HG02938 (cell line): ENCODE results near the gene RPS21.
A peak's percentile ranks its signal among the peaks of the same experiment; 100 is the strongest.

Experiments used
- ATAC-seq: cut with Tn5 transposase; IDR thresholded peaks from one replicate; pipeline ENCODE4 v1.9.1; 2021; ENCODE audit warnings: mild to moderate bottlenecking, moderate library complexity; ENCODE audit not compliant: unreplicated experiment

RPS21 gene

DNA sequence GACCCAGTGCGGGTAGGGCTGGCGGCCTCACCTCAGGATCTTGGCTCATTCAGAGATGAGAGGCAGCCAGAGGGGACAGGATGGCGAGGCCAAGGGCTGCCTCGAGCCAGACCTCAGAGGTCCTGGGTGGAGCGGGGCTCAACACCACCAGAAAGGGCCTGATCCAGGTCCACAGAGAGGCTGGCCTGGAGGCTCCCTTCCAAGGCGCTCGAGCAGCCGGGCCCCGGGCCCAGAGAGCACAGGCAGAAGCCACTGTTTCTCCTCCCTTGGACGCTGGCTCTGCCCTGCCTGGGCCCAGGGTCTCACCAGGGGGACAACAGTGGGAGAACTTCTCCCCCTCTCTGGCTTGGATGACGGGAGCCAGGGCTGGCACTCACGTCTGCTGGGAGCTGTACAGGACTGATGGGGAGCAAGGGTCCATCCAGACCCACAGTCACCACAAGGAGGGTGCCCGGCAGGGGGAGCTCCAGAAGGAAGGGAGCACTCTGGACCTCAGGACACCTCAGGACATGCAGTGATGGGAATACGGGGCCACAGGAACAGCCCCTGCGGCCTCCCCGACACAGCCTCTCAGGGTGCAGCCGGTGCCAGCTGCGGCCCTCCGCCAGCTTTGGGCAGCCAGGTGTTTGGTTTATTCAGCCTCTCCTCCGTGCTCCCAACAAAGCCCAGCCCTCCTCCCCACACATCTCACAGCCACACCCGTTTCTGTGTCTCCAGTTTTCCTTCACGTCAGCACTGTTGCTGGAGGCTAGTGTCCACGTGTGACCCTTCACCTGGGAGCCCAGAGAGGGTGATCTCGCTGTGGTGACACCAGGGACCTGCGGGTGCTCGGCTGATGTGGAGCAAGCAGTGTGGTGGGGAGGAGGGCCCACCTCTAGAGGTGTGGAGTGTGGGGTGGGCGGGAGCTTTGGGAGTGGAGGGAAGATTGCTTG is 8.7 kb downstream of the RPS21 start:
- ATAC-seq, result no peak

DNA sequence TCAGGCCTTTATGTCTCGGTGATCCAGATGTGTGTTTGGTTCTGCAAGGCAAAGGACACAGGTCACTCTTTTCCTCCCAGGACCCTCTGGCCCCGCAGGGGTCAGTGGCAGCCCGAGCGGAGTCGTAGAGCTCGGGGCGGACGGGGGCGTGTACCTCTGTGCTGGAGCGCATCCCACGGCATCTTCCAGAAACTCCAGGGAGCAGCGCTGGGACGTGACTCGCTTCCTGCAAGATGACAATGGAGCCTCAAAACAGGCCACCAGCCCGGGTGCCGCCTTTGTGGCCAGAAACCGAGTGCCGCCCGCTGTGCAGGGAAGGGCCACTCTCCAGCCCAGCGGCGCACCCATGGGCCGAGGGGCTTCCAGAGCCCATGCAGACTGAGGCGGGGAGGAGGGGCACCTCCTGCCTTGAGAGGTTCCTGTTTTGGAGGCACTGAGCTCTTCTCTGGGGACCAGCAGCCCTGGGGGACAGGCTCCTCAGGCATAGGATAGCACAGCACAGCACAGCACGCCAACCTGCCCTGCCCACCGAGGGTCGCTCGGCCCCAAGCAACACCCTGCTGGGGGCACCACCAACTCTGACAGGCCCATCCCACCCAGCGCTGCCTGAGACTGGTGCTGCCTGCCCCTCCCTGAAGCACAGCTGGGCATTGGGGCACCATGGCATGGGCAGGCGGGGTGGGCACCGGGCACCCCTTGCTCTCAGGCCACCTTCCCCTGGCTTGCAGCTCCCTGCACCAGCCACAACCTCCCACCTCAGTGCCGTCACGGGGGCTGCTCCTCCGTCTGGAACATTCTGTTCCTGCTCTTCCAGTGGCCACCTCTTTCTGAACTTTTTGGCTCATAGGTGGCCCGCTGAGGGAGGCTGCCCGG is 9.7 kb downstream of the RPS21 start:
- ATAC-seq, result no peak

DNA sequence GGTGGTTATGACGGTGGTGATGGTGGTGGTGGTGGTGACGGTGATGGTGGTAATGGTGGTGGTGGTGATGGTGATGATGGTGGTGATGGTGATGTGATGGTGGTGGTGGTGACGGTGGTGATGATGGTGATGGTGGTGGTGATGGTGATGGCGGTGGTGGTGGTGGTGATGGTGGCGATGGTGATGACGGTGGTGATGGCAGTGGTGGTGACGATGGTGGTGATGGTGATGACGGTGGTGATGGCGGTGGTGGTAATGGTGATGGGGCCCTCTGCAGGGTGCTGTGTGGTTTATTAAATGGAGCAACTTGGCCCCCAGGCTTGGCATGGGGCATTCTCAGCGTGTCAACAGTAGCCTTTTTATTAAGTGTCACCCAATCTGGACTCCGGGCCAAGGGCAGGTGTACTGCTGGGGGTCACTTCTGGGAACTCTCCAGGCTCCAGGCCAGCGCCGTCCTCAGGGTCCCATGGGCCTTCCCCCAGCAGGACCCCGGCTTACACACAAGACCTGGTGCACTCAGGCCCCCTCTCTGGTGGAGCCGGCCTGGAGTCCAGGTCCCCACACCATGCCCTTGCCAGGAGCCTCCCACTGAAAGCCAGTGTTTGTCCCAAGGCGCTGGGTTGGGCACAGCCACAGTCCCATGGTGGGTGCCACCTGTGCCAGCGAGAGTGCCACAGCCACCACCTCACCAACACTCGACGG is 11.4 kb downstream of the RPS21 start:
- ATAC-seq, result no peak

DNA sequence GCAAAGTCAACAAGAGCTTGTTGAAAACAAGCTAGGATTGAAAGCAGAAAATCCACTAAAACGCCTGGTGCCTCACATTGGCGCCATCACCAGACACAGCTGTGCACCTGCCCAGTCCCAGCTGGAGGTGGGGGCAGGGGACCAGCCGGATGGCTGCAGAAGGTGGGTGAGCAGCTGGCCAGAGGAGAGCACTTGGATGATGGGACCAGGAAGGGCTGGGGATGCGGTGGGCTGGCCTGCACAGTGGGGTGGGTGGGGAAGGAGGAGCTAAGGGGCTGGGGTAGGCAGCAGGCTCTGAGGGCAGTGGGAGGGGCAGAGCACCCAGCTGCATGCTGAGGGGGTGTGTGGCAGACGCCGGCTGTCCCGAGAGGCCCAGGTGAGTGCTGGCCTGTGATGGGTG is 13.1 kb downstream of the RPS21 start:
- no peak for ATAC-seq

DNA sequence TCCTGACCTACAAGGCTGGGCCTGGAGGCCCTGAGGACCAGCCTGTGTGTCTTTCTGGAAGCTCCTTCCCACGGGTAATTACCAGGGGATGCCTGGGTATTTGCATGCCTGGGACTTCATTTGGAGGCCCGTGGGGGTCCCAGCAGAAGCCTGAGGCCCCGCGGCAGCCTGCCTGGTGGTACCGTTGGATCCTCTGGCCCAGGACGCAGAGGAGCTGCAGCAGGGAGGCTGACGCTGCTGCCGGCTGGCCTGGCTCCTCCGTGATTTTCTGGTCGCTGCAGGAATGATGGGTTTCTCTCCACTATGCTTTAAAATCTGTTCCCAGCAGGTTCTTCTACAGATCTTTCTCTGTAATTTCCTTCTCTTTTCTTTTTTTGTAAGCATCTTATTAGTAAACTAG is 13.6 kb downstream of the RPS21 start:
- ATAC-seq, result no peak

DNA sequence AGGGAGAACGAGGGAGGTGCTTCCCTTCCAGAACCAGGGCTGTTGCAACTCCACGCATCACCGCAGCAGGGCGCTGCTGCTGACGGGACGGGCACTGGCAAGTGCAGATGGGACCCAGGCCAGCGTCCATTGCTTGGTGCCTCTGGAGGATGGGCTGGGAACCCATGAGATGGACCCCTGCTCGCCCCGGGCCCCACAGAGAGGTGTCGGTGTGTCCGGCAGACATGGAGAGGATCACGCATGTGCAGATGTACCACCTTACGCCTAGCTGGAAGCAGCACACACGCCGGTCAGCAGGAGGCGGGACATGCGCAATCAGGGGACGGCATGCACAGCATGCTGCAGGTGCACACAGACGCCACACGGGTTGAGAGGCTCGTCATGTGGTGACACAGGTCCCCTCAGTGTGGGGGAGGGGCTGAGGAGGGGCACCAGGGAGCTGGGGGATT is 14.5 kb downstream of the RPS21 start:
- ATAC-seq, result no peak

DNA sequence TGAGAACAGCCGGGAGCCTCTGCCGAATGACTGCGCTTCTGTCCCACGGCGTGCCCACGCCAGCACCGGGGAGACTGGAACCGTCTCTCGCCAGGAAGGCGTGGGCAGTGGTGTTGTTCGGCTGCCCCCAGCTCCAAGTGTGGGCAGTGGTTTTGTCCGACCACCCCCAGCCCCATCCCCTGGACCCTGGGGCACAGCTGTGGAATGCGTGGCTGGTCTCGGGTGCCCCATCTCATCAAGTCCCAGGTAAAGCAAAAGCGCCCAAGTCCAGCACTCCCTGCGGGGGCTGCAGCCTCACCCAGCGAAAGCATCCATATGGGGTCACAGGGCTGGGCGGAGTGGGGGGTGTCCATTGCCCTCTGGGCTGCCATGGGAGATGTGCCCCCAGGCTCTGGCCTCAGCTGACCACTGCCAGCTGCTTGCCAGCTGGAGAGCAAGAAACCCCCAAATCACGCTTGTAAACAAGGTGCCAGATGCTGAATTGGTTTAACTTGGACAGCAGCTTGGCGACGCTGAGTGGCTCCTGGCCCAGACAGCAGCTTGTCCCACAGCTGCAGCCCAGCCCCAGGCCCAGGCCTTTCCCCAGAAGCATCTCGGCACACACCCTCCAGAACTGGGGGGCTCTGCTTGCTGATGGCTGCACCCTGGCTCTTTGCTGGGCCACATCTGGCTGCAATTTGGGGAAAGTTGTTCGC is 15.7 kb downstream of the RPS21 start:
- no peak for ATAC-seq

DNA sequence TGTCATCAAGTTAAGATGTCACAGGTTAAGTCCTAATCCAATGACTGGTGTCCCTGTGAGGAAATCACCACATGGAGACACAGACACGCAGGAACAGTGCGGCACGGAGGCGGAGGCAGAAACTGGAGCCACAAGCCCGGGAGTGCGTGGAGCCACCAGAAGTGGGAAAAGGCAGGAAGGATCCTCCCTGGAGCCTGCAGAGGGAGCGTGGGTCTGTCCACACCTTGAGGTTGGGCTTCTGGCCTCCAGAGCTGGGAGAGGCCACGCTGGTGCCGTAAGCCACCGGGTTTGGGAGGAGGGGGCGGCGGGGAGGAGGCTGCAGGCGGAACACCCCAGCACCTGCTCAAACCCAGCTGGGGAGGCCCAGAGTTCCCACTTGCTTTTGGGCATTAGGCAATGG is 16.4 kb downstream of the RPS21 start:
- no peak for ATAC-seq

DNA sequence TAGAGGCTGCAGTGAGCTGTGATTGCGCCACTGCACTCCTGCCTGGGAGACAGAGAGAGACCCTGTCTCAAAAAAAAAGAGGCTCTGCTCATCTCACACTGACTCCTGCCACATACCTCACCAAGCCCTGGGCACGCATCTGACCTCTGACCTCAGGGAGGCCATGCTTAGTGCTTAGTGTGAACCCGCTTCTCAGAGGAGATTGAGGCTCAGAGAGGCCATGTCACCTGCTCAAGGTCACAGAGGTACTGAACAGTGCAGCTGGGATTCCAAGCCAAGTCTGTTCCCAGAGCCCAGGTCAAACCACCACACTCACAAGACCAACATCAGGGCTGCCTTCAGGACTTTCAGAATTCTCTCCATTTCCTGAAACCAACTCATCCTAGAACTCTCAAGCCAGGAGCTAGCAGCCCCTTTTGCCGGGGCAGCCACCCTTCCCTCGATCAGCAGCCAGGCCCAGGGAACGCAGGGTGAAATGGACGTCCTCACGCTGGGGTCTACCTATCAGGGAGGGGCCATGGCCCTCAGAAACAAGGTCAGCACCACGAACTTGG is 17.3 kb downstream of the RPS21 start:
- no peak for ATAC-seq

DNA sequence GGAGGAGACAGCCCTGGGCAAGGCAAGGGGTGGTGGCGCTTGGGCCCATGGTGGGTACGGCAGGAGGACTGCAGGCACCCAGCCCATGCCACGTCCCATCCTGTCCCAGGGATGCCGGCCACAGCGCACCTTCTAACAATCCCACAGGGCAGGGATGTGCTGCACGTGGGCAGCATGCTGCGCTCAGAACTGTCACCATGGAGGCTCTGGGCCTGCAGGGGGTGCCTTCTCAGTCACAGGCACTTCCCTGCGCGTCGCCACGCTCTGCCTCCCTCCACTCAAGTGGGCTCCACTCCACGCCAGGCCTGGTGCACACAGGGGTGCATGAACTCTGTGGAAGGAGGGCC is 17.8 kb downstream of the RPS21 start:
- ATAC-seq, result no peak

DNA sequence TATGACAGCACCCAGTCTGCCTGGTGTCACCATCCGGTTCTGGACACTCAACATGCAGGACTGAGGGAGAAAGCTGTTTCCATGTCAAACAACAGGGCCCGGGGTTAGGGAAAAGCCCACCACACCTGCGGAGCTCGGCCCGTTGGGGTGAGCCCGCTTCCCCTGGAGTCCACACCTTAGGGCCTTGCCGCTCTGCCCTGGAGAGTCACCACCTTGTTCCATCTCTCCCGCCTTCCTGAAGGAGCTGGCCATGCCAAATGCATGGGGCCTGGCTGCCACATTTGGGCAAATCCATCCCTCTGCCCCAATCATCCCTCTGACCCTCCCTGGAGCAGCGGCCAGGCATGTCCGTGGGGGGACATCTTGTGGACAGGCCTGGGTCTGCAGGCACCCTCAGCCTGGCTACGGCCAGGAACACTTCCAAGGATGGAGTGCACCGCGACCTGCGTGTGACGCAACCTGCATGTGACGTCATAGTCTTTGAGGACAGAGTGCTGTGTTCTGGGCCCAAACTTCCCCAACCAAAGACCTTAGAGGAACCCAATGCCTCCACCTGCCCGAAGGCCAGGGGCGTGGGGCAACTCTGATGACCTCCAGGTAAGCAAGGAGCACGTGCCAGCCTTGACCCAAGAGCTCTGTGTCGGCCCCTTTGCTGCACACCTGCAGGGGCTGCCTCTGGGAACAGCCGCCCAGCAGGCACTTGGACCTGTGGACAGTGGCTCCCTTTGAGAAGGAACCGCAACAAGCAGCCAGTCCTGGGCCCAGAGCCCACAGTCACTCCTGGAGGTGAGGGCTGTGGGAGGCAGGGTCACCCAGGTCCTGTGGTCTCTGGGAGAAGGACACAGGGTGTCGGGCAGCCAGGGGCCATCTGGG is 18.4 kb downstream of the RPS21 start:
- no peak for ATAC-seq

DNA sequence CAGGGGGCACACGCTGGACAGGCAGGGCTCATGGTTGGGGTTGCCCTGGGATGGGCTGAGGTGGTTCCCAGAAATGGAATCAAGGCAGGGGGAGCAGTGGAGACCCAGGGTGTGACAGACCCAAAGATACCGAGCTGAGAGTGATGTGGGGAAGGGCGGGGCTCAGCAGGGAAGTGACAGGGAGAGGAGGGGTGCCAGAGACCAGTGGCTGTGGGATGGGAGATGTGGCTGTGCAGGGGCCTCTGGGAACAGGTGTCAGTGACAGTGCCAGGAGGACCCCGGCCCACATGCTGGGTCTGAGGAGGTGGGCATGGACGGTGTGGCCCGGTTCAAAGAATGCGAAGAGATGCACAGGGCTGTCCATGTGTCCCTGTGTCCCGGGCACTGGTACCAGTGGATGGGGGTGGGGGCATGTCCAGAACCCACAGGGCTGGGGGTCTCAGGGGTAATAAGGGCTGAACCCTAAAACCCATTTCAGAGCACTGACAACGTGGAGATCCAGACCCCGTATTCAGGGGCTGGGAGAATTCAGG is 19.1 kb downstream of the RPS21 start:
- no peak for ATAC-seq

DNA sequence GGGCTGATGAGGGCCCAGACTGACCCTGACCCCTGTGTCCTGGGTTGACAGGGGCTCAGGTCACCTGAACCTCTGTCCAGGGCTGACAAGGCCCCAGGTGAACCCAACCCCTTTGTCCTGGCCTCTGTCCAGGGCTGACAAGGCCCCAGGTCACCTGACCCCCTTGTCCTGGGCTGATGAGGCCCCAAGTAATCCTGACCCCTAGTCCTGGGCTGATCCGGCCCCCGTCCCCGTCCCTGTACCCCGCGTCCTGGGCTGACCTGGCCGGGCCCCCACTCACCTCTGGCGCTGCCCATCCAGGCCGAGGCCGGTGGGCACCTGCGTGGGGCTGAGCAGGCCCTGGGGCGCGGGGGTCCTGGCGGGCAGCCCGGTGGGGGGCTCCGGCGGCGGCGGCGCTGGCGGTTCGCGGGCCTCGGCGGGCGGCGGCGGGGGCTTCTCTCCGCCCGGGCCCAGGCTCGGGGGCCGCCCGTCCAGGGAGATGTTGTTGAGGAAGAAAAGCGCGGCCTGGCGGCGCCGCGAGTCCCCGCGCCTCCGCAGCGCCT is 19.8 kb downstream of the RPS21 start:
- no peak for ATAC-seq

DNA sequence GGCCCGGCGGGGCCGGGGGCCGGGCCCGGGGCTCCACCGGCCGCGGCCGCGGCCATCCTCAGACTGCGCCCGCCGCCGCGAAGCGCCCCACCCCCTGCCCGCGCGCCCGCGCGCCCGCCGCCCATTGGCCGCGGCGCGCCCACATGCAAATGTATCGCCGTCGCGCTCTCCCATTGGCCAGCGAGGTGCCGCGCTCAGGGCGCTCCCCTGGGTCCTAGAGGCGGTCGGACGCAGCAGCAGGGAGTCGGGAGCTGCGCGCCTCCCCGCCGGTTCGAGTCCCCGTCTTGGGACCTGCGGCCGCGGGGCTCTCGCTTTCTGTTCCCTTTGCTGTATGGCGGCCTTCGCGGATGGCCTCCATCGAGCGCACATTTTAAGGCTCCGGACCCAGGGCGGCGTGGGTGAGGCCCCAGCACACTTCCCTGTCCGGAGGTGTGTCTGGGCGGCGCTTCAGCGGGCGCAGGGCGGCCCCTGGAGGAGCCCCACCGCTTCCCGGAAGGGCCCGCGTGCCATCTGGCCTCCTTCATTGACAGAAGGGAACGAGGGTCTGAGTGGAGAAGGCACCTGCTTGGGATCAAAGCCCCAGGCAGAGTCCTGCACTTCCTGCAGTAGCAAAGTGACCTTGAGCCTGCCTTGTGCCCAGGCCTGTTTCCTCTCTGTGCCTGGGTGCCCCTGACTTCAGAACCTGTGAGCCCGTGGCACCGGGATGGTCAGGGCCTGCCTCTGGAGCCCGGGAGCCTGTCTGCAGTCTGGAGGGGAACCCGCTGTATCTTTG is 20.5 kb downstream of the RPS21 start, which contains the start of gene CABLES2:
TSS of gene CABLES2 (minus strand) at position 65 of the 772 bp plus-strand sequence. CDS start at position 56, 9 bp downstream.
- peak; percentile 83 for ATAC-seq

DNA sequence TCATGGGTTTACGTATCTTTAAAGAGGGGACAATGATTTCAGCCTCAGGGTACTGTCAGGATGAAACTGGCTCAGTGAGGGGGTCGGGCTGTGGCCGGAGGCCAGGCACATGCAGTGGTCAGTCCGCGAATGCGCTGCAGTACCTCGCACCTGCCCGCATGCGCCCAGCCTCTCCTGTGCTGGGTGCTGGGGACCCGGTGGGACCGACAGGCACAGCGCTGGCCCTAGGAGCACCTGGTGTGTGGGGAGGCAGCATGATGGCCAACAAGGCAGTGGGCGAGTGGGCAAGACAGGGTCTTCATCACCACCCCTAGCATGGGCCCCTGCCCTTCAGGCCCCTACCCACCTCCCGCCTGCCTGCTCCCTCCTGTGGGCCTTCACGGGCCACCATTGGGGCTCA is 21.2 kb downstream of the RPS21 start:
- ATAC-seq, result no peak

DNA sequence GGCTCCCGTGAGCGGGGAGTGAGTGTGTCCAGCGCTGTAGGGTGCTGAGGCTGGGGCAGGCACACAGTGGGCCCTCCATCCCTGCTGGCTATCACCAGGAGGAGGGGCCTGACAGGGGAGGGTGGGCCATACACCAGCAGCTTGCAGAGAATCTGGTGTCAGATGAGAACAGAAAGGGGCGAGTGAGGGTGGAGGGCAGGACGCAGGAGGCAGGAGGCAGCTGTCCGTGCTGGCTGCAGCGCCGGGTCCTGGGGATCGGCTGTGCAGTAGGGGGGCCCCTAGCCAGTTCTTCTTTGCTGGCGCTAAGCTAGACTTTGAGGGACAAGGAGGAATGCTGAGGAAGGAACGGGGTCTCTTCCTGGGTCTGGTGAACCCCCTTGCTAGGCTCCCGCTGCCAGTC is 21.7 kb downstream of the RPS21 start:
- no peak for ATAC-seq

DNA sequence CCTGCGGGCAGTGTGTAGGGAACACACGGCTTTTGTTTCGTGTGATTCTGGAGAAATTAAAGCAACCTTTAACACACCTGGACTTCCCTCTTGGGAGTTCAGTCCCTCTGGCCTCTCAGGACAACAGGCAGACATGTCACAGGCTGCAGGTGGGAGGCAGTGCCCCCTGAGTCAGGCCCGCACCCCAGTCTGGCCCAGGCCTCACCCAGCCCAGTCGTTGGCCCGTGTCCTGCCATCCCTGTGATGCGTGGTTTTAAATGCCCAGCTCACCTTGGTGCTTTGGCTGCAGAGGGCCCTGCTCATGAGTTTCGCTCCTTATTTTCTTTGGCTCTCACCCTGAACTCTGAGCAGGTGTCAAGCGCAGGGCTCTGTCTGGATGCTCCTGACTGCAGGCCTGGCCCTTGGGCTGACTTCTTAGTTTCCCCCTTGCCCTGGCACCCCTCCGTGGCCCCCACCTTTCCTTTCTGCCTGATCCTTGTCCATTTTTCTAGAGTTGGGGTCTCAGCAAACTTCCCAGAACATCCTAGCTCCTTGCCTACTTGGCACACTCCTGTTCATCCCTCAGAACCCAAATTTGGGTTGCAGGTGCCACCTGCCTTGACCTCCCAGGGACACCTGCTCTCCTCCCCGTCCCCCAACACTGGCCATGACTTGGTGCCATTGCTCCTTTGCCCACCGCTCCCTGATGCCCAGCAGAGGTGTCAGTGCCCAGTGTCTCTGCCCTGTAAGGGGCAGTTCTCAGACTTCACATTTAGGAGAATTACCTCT is 22.4 kb downstream of the RPS21 start:
- ATAC-seq, result no peak
